SJSA1 (cell line): ENCODE data around the gene GCK. TPM values are rescaled to one million over a fixed set of nuclear protein-coding genes. Genes with fewer than 3 reads are reported as not detected.

Experiments used
- DNase-seq, 2 experiments: peaks; one replicate each; pipeline ENCODE4 v3.0.0-alpha.2; 2015 to 2020; ENCODE audit warnings: low spot score in 2 of 2, low read depth in 1 of 2
- H3K27ac ChIP-seq: fragments of 250-450 bp; sonication (Bioruptor Pico); 2 replicates; pipeline ENCODE4 v1.5.1; 2020; ENCODE audit warnings: mild to moderate bottlenecking, moderate library complexity
- H3K27me3 ChIP-seq: fragments of 250-450 bp; sonication (Bioruptor Pico); replicated peaks from 2 replicates; pipeline ENCODE4 v1.5.1; 2020; ENCODE audit warnings: mild to moderate bottlenecking, moderate library complexity
- H3K36me3 ChIP-seq: fragments of 250-450 bp; sonication (Bioruptor Pico); 2 replicates; pipeline ENCODE4 v1.5.1; 2020; ENCODE audit warnings: mild to moderate bottlenecking
- H3K4me1 ChIP-seq: fragments of 250-450 bp; sonication (Bioruptor Pico); replicated peaks from 2 replicates; pipeline ENCODE4 v1.6.1; 2021; ENCODE audit warnings: mild to moderate bottlenecking
- H3K4me3 ChIP-seq: fragments of 250-450 bp; sonication (Bioruptor Pico); 2 replicates; pipeline ENCODE4 v1.5.1; 2020; ENCODE audit warnings: mild to moderate bottlenecking
- H3K9me3 ChIP-seq: fragments of 250-450 bp; sonication (Bioruptor Pico); replicated peaks from 2 replicates; pipeline ENCODE4 v1.5.1; 2020; ENCODE audit warnings: mild to moderate bottlenecking
- total RNA-seq: library from RNA; depleted of rRNA; stranded (reverse); fragments of >200 nt; shearing (Covaris generic); gene quantifications from 2 replicates; pipeline ENCODE4 v1.2.3, GENCODE V29; 2014

Gene GCK
- total RNA-seq, 1 experiment from 2014 or later = 0.13 TPM

DNA sequence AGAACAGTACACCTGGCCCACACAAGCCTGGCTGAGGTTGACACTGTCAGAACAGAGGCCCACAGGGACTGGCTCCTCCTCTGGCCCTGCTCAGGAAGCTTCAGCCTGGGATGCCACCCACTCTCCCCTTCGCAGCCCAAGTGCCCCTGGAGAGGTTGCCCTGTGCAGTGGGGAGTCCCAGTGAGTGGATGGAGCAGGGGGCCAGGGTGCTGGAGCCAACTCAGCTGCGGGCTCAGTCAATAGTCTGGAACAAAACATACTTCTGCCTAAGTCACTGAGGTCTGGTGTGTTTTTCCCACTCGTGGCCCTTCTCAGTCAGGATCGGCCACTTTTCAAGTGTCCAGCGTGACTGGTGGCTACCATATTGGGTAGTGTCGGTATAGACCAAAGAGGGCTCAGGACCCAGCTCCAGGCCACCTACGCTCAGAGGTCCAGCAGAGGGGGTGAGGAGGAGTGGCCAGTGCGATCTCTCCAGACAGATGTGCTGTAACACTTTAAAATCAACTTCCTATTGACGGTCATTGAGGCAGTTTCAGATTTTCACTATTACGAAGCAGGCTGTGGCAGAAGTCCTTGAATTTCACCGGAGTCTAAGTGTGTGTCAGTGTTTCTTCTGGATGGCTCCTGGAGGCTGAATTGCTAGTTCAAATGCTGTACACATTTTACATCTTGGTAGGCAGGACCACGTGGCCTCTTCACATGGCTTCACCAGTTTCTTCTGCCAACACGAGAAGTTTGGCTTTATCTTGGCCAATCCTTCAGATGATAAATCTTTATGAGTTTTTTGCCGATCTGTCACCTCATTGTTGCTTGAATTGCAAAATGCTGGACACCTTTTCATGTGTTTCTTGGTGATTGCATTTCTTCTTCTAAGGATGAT is 994 bp upstream of the GCK start:
- DNase-seq = peak in 1 of 2 experiments; percentile 30
- Histone ChIP-seq H3K4me1 (peaks cover 25% of the 10 kb centered on the region), H3K4me3 (no peak overlapping the region), H3K9me3 (no peaks in the 10 kb centered on the region), H3K36me3 (no peaks in the 10 kb centered on the region), H3K27me3 (no peaks in the 10 kb centered on the region; the same call in 1 of the 2 replicates), H3K27ac (no peak overlapping the region)

DNA sequence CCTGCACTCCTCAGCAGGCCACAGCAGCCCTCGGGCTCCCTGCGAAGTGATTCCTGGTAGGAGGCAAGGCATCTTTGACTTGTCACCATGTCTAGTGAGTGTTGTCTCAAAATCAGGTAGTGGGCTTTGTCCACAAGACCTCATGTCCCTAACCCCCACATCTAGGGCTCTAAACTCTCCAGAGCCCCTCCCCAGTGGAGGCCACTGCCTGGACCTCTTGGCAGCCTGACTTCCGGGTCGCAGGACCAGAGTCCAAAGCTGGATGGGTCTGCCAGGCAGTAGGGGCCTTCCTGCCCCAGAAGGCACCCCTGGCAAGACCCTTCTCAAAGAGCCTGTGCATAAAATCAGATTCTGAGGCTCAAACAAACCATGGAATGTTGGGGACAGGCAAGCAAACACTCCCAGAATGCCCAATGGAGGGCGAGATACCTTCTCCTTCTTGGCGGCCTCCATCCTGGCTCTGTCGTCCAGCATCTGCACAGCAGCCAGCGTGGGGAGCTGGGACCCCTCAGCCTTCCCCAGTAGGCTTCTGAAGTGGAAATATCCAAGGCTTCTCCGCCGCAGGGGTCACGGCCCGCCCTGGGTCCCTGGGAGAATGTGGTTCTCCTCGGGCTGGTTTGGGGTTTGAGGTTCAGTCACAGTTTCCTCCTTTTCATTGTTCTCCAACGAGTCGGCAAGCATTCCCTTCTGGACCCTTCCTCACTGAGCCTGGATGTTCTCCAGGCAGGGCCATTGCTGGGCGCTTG is 586 bp downstream of the GCK start:
- Histone ChIP-seq H3K4me1 (peaks cover 36% of the 10 kb centered on the region), H3K27ac (no peak overlapping the region), H3K27me3 (no peaks in the 10 kb centered on the region; the same call in 1 of the 2 replicates), H3K9me3 (no peaks in the 10 kb centered on the region), H3K36me3 (no peaks in the 10 kb centered on the region), H3K4me3 (no peak overlapping the region)
- DNase-seq = peak in 1 of 2 experiments; percentile 25

DNA sequence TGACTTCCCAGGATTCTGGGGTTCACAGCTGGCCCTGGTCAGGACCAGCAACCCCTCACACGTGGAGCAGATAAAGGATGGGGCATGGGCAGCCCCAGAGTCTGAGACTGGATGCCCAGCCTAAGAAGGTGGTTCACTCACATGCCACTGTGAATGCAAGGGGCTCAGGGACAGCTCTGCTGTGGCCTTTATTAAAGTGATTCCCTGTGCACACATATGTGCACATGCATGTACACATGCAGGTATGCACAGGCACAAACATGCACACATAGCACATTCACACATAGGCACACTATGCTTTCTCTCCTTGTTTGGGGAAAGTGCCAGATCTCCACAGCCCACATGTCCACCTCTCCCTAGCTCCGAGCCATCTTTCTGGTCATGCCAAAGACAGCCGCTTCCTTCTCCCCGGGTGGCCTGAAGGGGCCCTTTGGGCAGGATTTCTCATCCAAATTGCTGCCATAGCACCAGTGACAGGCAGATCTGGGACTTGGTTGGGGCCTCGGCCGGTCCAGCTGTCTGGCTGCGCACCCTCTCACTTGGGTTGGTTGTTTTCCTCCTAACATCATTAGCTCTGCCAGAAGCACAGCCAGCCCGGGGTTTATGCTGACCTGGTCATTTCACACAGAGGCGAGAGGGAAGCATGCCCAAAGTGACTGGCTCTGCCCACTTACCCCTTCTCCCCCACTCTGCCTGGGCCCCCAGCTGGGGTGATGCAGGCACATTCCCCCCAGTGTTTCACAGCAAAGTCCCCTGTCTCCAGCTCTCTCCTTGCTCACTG is 1.4 kb downstream of the GCK start:
- Histone ChIP-seq H3K27me3 (no peaks in the 10 kb centered on the region; the same call in 1 of the 2 replicates), H3K9me3 (peaks cover 6% of the 10 kb centered on the region), H3K4me1 (peaks cover 36% of the 10 kb centered on the region), H3K27ac (no peak overlapping the region), H3K36me3 (no peaks in the 10 kb centered on the region), H3K4me3 (no peak overlapping the region)
- DNase-seq = peak in 1 of 2 experiments; percentile 36

DNA sequence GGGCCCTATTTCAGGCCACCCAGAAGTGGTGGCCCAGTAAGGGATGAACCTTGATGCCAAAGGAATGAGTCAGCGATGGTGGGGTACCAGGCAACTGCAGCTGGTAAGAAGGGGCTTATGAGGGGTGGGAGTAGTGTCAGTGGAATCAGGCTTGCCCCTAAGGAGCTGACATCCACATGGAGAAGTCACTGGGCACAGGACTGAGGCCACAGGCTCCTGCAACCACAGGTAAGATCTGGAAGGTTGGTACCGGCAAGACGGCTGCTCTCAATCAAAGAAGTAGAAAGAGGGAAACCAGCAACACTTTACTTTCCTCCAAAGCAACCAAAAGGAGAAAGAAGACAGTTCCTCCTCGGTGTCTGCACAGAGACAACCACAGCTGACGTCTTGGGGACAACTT is 2.5 kb downstream of the GCK start:
- DNase-seq = peak in 1 of 2 experiments; percentile 37
- H3K4me3 ChIP-seq = no peak overlapping the region
- H3K36me3 ChIP-seq = no peaks in the 10 kb centered on the region
- H3K9me3 ChIP-seq = peaks cover 9% of the 10 kb centered on the region
- no peaks in the 10 kb centered on the region; the same call in 1 of the 2 replicates for H3K27me3 ChIP-seq
- no peak overlapping the region for H3K27ac ChIP-seq
- peaks cover 36% of the 10 kb centered on the region for H3K4me1 ChIP-seq

DNA sequence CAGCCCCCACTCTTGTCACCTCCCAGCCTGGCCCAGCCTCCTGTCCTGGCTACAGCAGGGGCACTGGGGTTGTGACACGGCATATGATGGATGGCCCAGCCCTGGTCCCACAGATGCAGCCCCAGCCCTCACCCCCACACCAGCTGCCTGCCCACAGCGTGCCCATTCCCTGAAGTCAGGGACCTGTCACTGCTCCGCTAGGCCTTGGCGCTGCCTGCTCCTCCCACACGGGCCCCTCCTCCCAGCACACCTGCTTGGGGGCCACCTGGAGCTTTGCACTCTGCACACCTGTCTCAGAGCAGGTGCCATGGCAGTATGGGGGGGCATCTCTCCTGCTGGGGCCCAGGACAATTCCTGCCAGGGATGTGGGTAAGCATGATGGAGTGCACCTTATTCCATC is 3.5 kb downstream of the GCK start:
- Histone ChIP-seq H3K27ac (no peak overlapping the region), H3K36me3 (no peaks in the 10 kb centered on the region), H3K4me3 (no peak overlapping the region), H3K9me3 (peaks cover 13% of the 10 kb centered on the region), H3K27me3 (no peaks in the 10 kb centered on the region), H3K4me1 (peaks cover 36% of the 10 kb centered on the region)
- peak in 1 of 2 experiments; percentile 35 for DNase-seq

DNA sequence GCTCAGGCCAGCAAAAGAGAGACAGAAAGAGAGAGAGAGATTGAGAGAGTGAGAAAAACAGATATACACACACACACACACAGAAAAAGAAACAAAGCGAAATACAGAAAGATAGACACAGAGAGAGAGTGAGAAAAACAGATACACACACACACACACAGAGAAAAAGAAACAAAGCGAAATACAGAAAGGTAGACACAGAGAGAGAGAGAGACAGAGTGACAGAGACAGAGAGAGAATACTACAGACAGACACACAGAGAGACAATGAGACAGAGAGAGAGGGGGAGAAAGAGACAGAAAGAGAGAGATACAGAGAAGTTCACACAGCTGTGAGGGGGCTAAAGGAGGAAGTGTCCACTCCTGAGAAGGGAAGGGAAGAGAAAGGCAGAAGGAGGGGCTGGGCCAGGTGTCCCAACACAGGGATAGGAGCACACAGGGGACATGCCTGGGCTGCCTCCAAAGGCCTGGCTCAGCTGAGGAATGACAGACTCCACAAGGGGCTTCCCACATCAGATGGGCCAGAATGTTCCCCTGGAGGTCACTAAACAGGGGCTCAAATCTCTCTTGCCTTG is 4.3 kb downstream of the GCK start:
- Histone ChIP-seq H3K4me3 (no peak overlapping the region), H3K9me3 (peaks cover 13% of the 10 kb centered on the region), H3K27ac (peak overlapping the region; percentile 49), H3K4me1 (peaks cover 36% of the 10 kb centered on the region), H3K36me3 (no peaks in the 10 kb centered on the region), H3K27me3 (no peaks in the 10 kb centered on the region)
- DNase-seq = peak in 1 of 2 experiments; percentile 30

DNA sequence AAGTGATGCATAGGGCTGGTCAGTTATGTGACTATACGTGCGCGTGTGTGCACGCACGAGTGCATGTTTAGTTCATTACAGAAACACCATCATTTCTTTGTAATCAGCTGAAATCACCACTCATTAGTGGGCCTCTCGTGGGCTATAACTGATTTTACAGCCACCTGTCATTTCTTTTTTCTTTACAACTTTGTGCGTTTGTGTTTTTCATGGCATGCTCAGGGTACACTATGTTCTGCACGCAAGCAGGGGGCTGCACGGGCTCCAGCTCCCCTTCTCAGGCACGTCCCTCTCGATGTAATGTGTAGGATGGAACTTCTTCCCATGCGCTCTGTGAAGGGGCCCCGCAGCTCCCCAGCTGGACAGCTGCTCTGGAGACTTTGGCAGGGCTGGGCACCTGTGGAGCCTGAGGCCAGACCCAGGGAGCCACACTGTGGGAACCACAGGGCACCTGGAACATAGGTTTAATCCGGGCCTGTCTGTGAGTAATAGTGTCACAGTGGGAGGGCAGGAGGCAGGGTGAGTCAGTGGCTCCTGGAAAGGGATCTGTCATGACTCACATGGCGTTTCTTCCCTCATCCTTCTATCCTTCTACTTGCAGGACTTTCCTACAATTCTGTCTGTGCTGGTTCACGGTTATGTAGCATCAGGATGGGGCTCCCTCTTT is 4.9 kb downstream of the GCK start:
- H3K4me3 ChIP-seq = no peak overlapping the region
- peak overlapping the region; percentile 49 for H3K27ac ChIP-seq

DNA sequence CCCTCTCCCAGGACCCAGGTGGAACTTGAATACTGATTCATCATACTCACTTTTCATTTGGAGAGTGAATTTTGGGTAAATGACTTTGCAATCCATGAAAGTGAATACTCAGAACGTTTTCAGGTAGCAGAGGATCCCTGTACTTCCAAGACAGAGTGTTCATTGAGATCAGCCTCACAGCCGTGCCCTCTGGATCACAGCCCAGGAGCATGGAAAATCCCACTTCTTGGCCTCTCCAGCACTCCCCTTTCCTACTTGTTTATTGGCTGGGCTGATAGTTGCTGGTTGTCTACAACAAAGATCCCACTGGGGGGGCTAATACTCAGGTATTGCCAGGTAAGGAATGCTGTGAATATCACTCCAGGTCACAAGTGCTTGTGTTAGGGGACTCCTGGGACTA is 5.9 kb downstream of the GCK start:
- peaks cover 36% of the 10 kb centered on the region for H3K4me1 ChIP-seq
- H3K9me3 ChIP-seq = peaks cover 13% of the 10 kb centered on the region
- H3K27ac ChIP-seq = no peak overlapping the region
- peak in 1 of 2 experiments; percentile 5 for DNase-seq
- no peaks in the 10 kb centered on the region for H3K27me3 ChIP-seq
- H3K36me3 ChIP-seq = no peaks in the 10 kb centered on the region
- no peak overlapping the region for H3K4me3 ChIP-seq

More for the DNA sequence above, 4.9 kb downstream of the GCK start:
- Histone ChIP-seq H3K36me3 (no peaks in the 10 kb centered on the region), H3K27me3 (no peaks in the 10 kb centered on the region), H3K9me3 (peaks cover 13% of the 10 kb centered on the region), H3K4me1 (peaks cover 36% of the 10 kb centered on the region)
- DNase-seq = peak; percentile 60 to 79

DNA sequence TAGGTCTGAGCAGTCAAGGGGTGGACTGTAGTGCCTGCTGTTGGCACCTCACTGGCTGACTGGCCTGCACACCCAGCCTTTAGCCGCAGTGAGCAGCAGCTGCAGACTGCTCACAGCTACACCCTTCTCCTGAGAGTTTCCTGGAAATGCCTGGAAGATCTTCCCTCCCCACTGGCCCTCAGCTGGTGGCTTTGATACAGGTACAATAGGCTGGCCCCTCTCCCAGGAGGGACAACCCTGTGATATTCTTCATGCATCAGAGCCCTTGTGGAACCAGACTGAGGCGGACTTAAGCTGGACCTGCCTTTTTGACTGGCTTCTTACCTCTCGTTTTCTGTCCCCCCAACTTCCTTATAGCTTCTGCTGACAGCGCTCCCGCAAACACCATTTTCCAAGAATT is 6.4 kb downstream of the GCK start:
- Histone ChIP-seq H3K36me3 (no peaks in the 10 kb centered on the region), H3K9me3 (peaks cover 13% of the 10 kb centered on the region), H3K4me1 (peaks cover 36% of the 10 kb centered on the region), H3K27ac (no peak overlapping the region), H3K27me3 (no peaks in the 10 kb centered on the region), H3K4me3 (no peak overlapping the region)
- peak in 1 of 2 experiments; percentile 22 for DNase-seq

DNA sequence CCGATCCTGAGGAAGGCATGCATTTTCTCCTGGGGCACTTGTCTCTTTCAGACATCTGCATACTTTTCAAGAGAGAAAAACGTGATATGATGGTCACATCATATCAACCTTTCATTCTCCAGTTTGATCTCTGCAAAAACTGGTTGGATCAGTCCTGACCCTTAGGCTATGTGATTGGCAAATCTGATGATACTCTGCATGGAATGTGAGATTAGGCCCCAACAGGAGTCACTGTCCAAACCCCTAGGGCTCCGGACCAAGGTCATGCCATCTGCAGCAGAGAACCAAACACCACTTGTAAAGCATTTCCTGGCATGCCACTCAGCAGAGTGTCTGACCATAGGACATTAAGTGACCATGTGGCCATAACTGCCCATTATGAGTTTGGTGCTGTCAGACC is 8.6 kb downstream of the GCK start:
- no peaks in the 10 kb centered on the region for H3K36me3 ChIP-seq
- peak in 1 of 2 experiments; percentile 23 for DNase-seq
- H3K9me3 ChIP-seq = peaks cover 13% of the 10 kb centered on the region
- H3K27ac ChIP-seq = no peak overlapping the region
- H3K27me3 ChIP-seq = no peaks in the 10 kb centered on the region
- H3K4me1 ChIP-seq = peaks cover 28% of the 10 kb centered on the region
- no peak overlapping the region for H3K4me3 ChIP-seq

DNA sequence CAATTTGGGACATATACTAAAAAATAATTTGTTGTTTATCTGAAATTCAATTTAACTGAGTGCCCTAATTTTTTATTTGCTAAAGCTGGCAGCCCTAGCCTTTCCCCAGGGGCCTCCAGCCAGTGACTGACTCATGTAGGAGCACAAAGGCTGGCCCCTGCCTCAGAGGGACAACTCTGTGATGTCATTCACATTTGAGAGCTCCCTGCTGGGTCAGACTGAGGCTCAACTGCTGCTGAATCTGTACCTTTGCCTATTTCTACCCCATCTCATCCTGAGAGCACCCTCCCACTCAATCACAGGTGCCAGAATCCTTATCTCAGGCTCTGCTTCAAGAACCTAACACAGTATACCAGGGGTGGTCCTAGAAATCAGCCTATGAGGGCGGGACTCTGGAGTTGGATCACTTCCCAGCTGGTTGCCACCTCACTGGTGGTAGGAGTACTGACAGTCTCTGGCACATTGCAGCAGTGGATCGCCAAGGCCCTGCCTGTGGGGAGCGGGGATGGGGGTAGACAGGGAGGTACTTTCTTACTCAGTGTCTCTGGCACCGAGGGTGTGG is 11.6 kb downstream of the GCK start:
- no peaks in the 10 kb centered on the region; the same call in 1 of the 2 replicates for H3K27me3 ChIP-seq
- peaks cover 12% of the 10 kb centered on the region for H3K4me1 ChIP-seq
- H3K9me3 ChIP-seq = peaks cover 6% of the 10 kb centered on the region
- peak; percentile 46 to 50 for DNase-seq
- H3K27ac ChIP-seq = no peak overlapping the region
- no peak overlapping the region for H3K4me3 ChIP-seq
- H3K36me3 ChIP-seq = no peaks in the 10 kb centered on the region

DNA sequence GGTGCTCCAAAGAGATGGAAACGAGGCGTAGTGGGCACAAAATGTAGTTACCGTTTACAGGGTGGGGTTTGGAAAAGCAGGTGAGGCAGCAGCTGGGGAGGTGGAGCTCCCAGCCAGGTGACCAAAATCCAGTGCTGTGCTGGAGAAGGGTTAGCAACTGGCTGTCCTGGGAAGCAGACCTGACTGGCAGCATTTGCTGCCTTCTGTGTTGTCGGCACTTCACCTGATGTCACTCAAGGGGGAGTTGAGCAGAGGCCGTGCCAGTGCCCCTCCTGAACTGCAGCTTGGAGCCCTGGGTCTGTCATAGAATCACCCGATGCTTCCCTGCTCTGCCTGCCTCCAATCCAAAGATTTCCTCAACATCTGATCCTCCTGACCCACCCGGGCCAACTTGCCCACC is 12.8 kb downstream of the GCK start:
- peaks cover 2% of the 10 kb centered on the region; the same call in 1 of the 2 replicates for H3K9me3 ChIP-seq

More for the DNA sequence above, 12.8 kb downstream of the GCK start:
- DNase-seq = peak in 1 of 2 experiments; percentile 31
- no peak overlapping the region for H3K4me3 ChIP-seq
- no peaks in the 10 kb centered on the region for H3K36me3 ChIP-seq
- H3K27me3 ChIP-seq = no peaks in the 10 kb centered on the region; the same call in 1 of the 2 replicates
- H3K4me1 ChIP-seq = peaks cover 12% of the 10 kb centered on the region
- no peak overlapping the region for H3K27ac ChIP-seq
